Astrocyte (in vitro differentiated cells and primary cell): ENCODE results near the gene VOPP1. TPM values are rescaled to one million over a fixed set of nuclear protein-coding genes. Genes with fewer than 3 reads are reported as not detected.

Source experiments
- DNase-seq: peaks from one replicate; pipeline ENCODE4 v3.0.0-alpha.2; 2010; ENCODE audit warnings: low read depth
- FAIRE-seq: peaks from 2 replicates; lab custom pipeline; 2011; peaks lifted over from hg19 to GRCh38; lab: Jason Lieb, UNC
- H2AFZ ChIP-seq: 2 replicates; pipeline ENCODE4 v1.6.0; 2012; ENCODE audit warnings: low read depth, low read length, inconsistent platforms
- H3K27ac ChIP-seq: 2 replicates; pipeline ENCODE4 v1.5.1; 2011; ENCODE audit warnings: low read depth, low read length, inconsistent platforms
- H3K27me3 ChIP-seq: 2 replicates; pipeline ENCODE4 v1.6.0; 2011; ENCODE audit warnings: low read length, inconsistent platforms; ENCODE audit not compliant: insufficient read depth
- H3K36me3 ChIP-seq: 2 replicates; pipeline ENCODE4 v1.5.1; 2011; ENCODE audit warnings: low read length, inconsistent platforms; ENCODE audit not compliant: insufficient read depth
- H3K4me1 ChIP-seq: 2 replicates; pipeline ENCODE4 v1.5.1; 2011; ENCODE audit warnings: low read length, inconsistent platforms; ENCODE audit not compliant: insufficient read depth
- H3K4me2 ChIP-seq: 2 replicates; pipeline ENCODE4 v1.6.0; 2012; ENCODE audit warnings: low read length, inconsistent platforms
- H3K4me3 ChIP-seq: 2 replicates; pipeline ENCODE4 v1.5.1; 2011; ENCODE audit warnings: low read depth, mild to moderate bottlenecking, low read length, inconsistent platforms; ENCODE audit not compliant: insufficient read depth
- H3K79me2 ChIP-seq: 2 replicates; pipeline ENCODE4 v1.6.0; 2012; ENCODE audit warnings: mild to moderate bottlenecking, low read length, inconsistent platforms; ENCODE audit not compliant: insufficient read depth
- H3K9ac ChIP-seq: 2 replicates; pipeline ENCODE4 v1.6.0; 2012; ENCODE audit warnings: mild to moderate bottlenecking, low read length, inconsistent platforms
- H3K9me3 ChIP-seq: 2 replicates; pipeline ENCODE4 v1.5.1; 2012; ENCODE audit warnings: low read depth, mild to moderate bottlenecking, low read length, inconsistent platforms; ENCODE audit not compliant: insufficient read depth
- H4K20me1 ChIP-seq: 2 replicates; pipeline ENCODE4 v1.6.0; 2012; ENCODE audit warnings: low read length, inconsistent platforms; ENCODE audit not compliant: insufficient read depth
- H3K27ac Mint-ChIP-seq: one replicate; pipeline ENCODE4 v1.8.0; 2021; ENCODE audit warnings: mild to moderate bottlenecking, mixed read lengths; ENCODE audit not compliant: unreplicated experiment
- H3K27me3 Mint-ChIP-seq: one replicate; pipeline ENCODE4 v1.8.0; 2021; ENCODE audit warnings: low read depth, mixed read lengths; ENCODE audit not compliant: unreplicated experiment
- H3K36me3 Mint-ChIP-seq: one replicate; pipeline ENCODE4 v1.8.0; 2021; ENCODE audit warnings: low read depth, mixed read lengths; ENCODE audit not compliant: unreplicated experiment
- H3K4me1 Mint-ChIP-seq: one replicate; pipeline ENCODE4 v1.8.0; 2021; ENCODE audit warnings: low read depth, mixed read lengths; ENCODE audit not compliant: unreplicated experiment
- H3K4me3 Mint-ChIP-seq: one replicate; pipeline ENCODE4 v1.8.0; 2021; ENCODE audit warnings: mild to moderate bottlenecking, moderate library complexity, mixed read lengths; ENCODE audit not compliant: unreplicated experiment
- H3K9me3 Mint-ChIP-seq: one replicate; pipeline ENCODE4 v1.8.0; 2021; ENCODE audit warnings: mild to moderate bottlenecking, mixed read lengths; ENCODE audit not compliant: unreplicated experiment
- EZH2 ChIP-seq: IDR thresholded peaks from 2 replicates; pipeline ENCODE4 v1.6.1; 2012; ENCODE audit warnings: mild to moderate bottlenecking, low read length, inconsistent platforms; ENCODE audit not compliant: insufficient read depth
- total RNA-seq: library from RNA; stranded (reverse); gene quantifications from 2 replicates; pipeline ENCODE4 v1.2.1, GENCODE V29; 2021
- TF ChIP-seq, protein P1 (sequence below): IDR thresholded peaks from 2 replicates; pipeline ENCODE4 v1.5.1; 2011; ENCODE audit warnings: low read depth, mild to moderate bottlenecking, inconsistent platforms, low read length, moderate library complexity; ENCODE audit not compliant: insufficient read depth

The VOPP1 gene
- total RNA-seq, 1 donor from 2014 or later: 133 TPM

DNA sequence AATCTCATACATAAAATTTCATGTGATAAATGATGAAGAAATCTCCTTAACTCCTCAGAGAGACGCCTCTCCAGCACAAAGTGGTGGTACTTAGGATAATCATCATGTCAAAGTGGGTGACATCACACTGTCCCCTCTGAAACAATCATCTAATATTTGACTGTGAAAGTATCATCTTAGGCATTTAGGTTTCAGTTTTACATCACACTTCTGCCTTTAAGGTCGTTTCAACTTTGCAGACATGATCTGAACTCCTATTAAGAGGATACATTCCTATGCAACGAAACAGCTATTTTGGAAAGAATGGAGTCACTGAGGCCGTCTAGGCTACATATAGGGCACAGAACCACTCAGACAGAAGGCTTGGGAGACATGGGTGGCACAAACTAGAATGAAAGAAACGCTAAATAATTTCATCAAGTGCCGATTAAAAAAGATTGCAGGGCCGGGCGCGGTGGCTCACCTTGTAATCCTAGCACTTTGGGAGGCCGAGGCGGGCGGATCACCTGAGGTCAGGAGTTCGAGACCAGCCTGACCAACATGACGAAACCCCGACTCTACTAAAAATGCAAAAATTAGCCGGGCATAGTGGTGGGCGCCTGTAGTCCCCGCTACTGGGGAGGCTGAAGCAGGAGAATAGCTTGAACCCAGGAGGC, 2.0 kb downstream of the VOPP1 start:
- Histone ChIP-seq H3K36me3 (no peaks in the 10 kb centered on the region), H3K4me2 (peak overlapping the region; percentile 82), H3K27ac (peak overlapping the region; percentile 90), H3K79me2 (peaks cover 65% of the 10 kb centered on the region), H3K4me1 (peaks cover 49% of the 10 kb centered on the region), H3K9ac (peak overlapping the region; percentile 88), H3K9me3 (no peaks in the 10 kb centered on the region), H3K27me3 (no peaks in the 10 kb centered on the region), H4K20me1 (peaks cover 43% of the 10 kb centered on the region), H3K4me3 (peak overlapping the region; percentile 78), H2AFZ (no peak overlapping the region)
- no peak for FAIRE-seq
- Mint-ChIP-seq H3K27ac (peak overlapping the region; percentile 11), H3K36me3 (peaks cover 8% of the 10 kb centered on the region), H3K4me1 (peaks cover 57% of the 10 kb centered on the region), H3K27me3 (no peaks in the 10 kb centered on the region), H3K9me3 (no peaks in the 10 kb centered on the region), H3K4me3 (peak overlapping the region; percentile 95)
- TF ChIP-seq, protein P1, sequence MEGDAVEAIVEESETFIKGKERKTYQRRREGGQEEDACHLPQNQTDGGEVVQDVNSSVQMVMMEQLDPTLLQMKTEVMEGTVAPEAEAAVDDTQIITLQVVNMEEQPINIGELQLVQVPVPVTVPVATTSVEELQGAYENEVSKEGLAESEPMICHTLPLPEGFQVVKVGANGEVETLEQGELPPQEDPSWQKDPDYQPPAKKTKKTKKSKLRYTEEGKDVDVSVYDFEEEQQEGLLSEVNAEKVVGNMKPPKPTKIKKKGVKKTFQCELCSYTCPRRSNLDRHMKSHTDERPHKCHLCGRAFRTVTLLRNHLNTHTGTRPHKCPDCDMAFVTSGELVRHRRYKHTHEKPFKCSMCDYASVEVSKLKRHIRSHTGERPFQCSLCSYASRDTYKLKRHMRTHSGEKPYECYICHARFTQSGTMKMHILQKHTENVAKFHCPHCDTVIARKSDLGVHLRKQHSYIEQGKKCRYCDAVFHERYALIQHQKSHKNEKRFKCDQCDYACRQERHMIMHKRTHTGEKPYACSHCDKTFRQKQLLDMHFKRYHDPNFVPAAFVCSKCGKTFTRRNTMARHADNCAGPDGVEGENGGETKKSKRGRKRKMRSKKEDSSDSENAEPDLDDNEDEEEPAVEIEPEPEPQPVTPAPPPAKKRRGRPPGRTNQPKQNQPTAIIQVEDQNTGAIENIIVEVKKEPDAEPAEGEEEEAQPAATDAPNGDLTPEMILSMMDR: no peak
- TF ChIP-seq EZH2: no peak
- no peak for DNase-seq

DNA sequence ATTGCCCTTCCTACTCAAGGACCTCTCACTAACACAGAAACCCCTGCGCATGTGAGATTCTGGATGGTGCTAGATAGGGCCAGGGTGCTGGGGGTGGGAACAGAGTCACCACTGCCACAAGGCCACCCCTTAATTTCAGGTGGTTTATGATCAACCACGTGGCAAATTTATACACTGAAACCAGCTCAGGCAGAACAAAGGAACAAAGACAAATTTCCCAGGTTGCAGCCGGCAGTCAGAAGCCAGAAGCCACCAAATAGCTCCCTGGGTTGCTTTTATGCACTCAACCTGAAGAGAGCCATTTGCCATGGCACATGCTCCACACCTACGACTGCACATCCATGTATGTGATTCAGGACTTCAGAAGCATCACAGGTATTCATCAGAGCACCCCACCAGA, 2.5 kb downstream of the VOPP1 start:
- Mint-ChIP-seq H3K27ac (peak overlapping the region; percentile 82), H3K4me3 (peak overlapping the region; percentile 95), H3K9me3 (no peaks in the 10 kb centered on the region), H3K4me1 (peaks cover 57% of the 10 kb centered on the region), H3K27me3 (no peaks in the 10 kb centered on the region), H3K36me3 (peaks cover 8% of the 10 kb centered on the region)
- DNase-seq (no peak), FAIRE-seq (no peak)
- TF ChIP-seq, protein P1: no peak
- TF ChIP-seq EZH2: no peak
- Histone ChIP-seq H3K27ac (peak overlapping the region; percentile 90), H3K4me3 (peak overlapping the region; percentile 78), H3K79me2 (peaks cover 70% of the 10 kb centered on the region), H3K4me2 (peak overlapping the region; percentile 82), H3K4me1 (peaks cover 48% of the 10 kb centered on the region), H3K27me3 (no peaks in the 10 kb centered on the region), H4K20me1 (peaks cover 48% of the 10 kb centered on the region), H3K36me3 (no peaks in the 10 kb centered on the region), H3K9me3 (no peaks in the 10 kb centered on the region), H3K9ac (peak overlapping the region; percentile 88), H2AFZ (no peak overlapping the region)

DNA sequence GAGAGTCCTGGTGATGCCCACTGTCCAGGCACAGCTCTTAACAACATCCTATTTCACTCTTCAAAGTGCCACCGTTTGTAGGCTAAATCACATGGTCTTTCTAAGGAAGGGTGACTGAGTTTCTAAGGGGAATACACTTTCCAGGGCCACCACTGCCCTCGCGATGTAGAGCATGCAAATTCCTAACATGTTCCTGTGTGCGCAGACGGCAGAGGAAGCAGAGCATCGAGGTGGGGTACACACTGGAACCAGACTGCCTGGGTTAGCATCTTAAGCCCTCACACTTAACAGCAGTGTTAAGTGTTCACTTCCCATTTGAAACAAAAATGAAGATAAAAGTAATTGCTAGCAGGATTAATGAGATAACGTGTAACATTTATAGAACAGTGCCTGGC, 3.0 kb downstream of the VOPP1 start:
- peak overlapping the region; percentile 82 for H3K4me2 ChIP-seq
- no peaks in the 10 kb centered on the region for H3K36me3 ChIP-seq
- no peaks in the 10 kb centered on the region for H3K27me3 ChIP-seq
- peak overlapping the region; percentile 29 for H3K27ac ChIP-seq
- peaks cover 43% of the 10 kb centered on the region for H3K4me1 ChIP-seq
- no peak for FAIRE-seq
- H3K9ac ChIP-seq: peak overlapping the region; percentile 88
- no peaks in the 10 kb centered on the region for H3K27me3 Mint-ChIP-seq
- H3K4me3 Mint-ChIP-seq: peak overlapping the region; percentile 95
- H3K9me3 ChIP-seq: no peaks in the 10 kb centered on the region
- no peak for TF ChIP-seq EZH2
- TF ChIP-seq, protein P1: no peak
- no peak overlapping the region for H2AFZ ChIP-seq
- H3K4me3 ChIP-seq: peak overlapping the region; percentile 14
- peaks cover 56% of the 10 kb centered on the region for H3K4me1 Mint-ChIP-seq
- no peaks in the 10 kb centered on the region for H3K9me3 Mint-ChIP-seq
- H3K36me3 Mint-ChIP-seq: peaks cover 8% of the 10 kb centered on the region
- H3K79me2 ChIP-seq: peaks cover 76% of the 10 kb centered on the region
- peak overlapping the region; percentile 82 for H3K27ac Mint-ChIP-seq
- H4K20me1 ChIP-seq: peaks cover 54% of the 10 kb centered on the region
- DNase-seq: no peak
